HG03460 (cell line): ENCODE measurements around the gene PDCD10.

Source experiments
- ATAC-seq: cut with Tn5 transposase; IDR thresholded peaks from one replicate; pipeline ENCODE4 v1.9.1; 2021; ENCODE audit not compliant: unreplicated experiment

PDCD10 gene

GRCh38 chr3:167734498-167735232 lies at the start of gene PDCD10:
PDCD10 (minus strand) TSS chr3:167734892; CDS start chr3:167720157, 14,735 bp downstream.
- ATAC-seq: peak; percentile 80

GRCh38 chr3:167783781-167784180 lies 49.1 kb upstream of the PDCD10 start:
- ATAC-seq: no peak

- no peak for ATAC-seq
Measured at GRCh38 chr3:167780214-167780883, 45.7 kb upstream of the PDCD10 start.

- no peak for ATAC-seq
Measured at GRCh38 chr3:167777356-167777755, 42.7 kb upstream of the PDCD10 start.

- no peak for ATAC-seq
Measured at GRCh38 chr3:167776066-167776685, 41.5 kb upstream of the PDCD10 start.

- ATAC-seq: peak; percentile 83
Measured at GRCh38 chr3:167773584-167773983, 38.9 kb upstream of the PDCD10 start.

GRCh38 chr3:167772992-167773391 lies 38.3 kb upstream of the PDCD10 start:
- peak; percentile 60 for ATAC-seq

- no peak for ATAC-seq
Measured at GRCh38 chr3:167762296-167762695, 27.6 kb upstream of the PDCD10 start.

- no peak for ATAC-seq
Measured at GRCh38 chr3:167761302-167761701, 26.6 kb upstream of the PDCD10 start.

GRCh38 chr3:167754049-167754448 lies 19.4 kb upstream of the PDCD10 start:
- ATAC-seq: no peak

GRCh38 chr3:167750272-167750971 lies 15.7 kb upstream of the PDCD10 start:
- peak; percentile 99 for ATAC-seq

- ATAC-seq: no peak
Measured at GRCh38 chr3:167749728-167750127, 15.0 kb upstream of the PDCD10 start.

GRCh38 chr3:167749209-167749608 lies 14.5 kb upstream of the PDCD10 start:
- no peak for ATAC-seq

GRCh38 chr3:167743799-167744198 lies 9.1 kb upstream of the PDCD10 start:
- no peak for ATAC-seq

GRCh38 chr3:167742338-167742737 lies 7.6 kb upstream of the PDCD10 start:
- ATAC-seq: no peak

- peak; percentile 92 for ATAC-seq
Measured at GRCh38 chr3:167740961-167741587, 6.4 kb upstream of the PDCD10 start.

- no peak for ATAC-seq
Measured at GRCh38 chr3:167739190-167739810, 4.6 kb upstream of the PDCD10 start.

GRCh38 chr3:167738037-167738436 lies 3.3 kb upstream of the PDCD10 start:
- ATAC-seq: no peak

- ATAC-seq: no peak
Measured at GRCh38 chr3:167736997-167737396, 2.3 kb upstream of the PDCD10 start.

GRCh38 chr3:167736264-167736787 lies 1.6 kb upstream of the PDCD10 start:
- ATAC-seq: no peak
